Fibroblast of villous mesenchyme (primary cell): ENCODE data around the gene GSTO2. TPM values are rescaled to one million over a fixed set of nuclear protein-coding genes. Genes with fewer than 3 reads are reported as not detected.
"Not testable (repeated sequence)": the region's sequence is repeated elsewhere in the genome, so short reads cannot be mapped to it uniquely, and the experiment has no call there.

Experiments
- DNase-seq: peaks from one replicate; pipeline ENCODE4 v3.0.0-alpha.2; 2010; ENCODE audit warnings: low read depth
- H3K4me3 ChIP-seq: 2 replicates; pipeline ENCODE4 v1.5.1; 2011; ENCODE audit warnings: low read depth, mild to moderate bottlenecking, low read length
- CTCF ChIP-seq: IDR thresholded peaks from 2 replicates; pipeline ENCODE4 v1.5.1; 2012; ENCODE audit warnings: low read depth, mild to moderate bottlenecking, low read length; ENCODE audit not compliant: insufficient read depth
- total RNA-seq: library from RNA; depleted of rRNA; stranded (reverse); fragments of >200 nt; gene quantifications from 2 replicates; pipeline ENCODE4 v1.2.3, GENCODE V29; 2012

The GSTO2 gene
- total RNA-seq, 1 donor, result 2.2 TPM

- no peak for DNase-seq
- no peak overlapping the region for H3K4me3 ChIP-seq
- TF ChIP-seq CTCF, result no peak
Observed at GRCh38 chr10:104233817-104234216, 35.2 kb upstream of the GSTO2 start.

- TF ChIP-seq CTCF, result no peak
- H3K4me3 ChIP-seq, result no peak overlapping the region
- DNase-seq, result no peak
Observed at GRCh38 chr10:104234934-104235333, 34.0 kb upstream of the GSTO2 start.

GRCh38 chr10:104235801-104236200, 33.2 kb upstream of the GSTO2 start:
- DNase-seq, result no peak
- no peak for TF ChIP-seq CTCF
- H3K4me3 ChIP-seq, result no peak overlapping the region

GRCh38 chr10:104240078-104240477, 28.9 kb upstream of the GSTO2 start:
- TF ChIP-seq CTCF, result no peak
- H3K4me3 ChIP-seq, result no peak overlapping the region
- DNase-seq, result no peak

GRCh38 chr10:104242545-104242944, 26.4 kb upstream of the GSTO2 start:
- DNase-seq, result no peak
- no peak overlapping the region for H3K4me3 ChIP-seq
- no peak for TF ChIP-seq CTCF

- DNase-seq, result not testable (repeated sequence)
Observed at GRCh38 chr10:104243009-104243408, 26.0 kb upstream of the GSTO2 start.

GRCh38 chr10:104243512-104243911, 25.5 kb upstream of the GSTO2 start:
- no peak for TF ChIP-seq CTCF
- no peak overlapping the region for H3K4me3 ChIP-seq
- DNase-seq, result no peak

More at GRCh38 chr10:104243009-104243408, 26.0 kb upstream of the GSTO2 start:
- not testable (repeated sequence) for H3K4me3 ChIP-seq

- TF ChIP-seq CTCF, result no peak
- no peak overlapping the region for H3K4me3 ChIP-seq
- DNase-seq, result no peak
Observed at GRCh38 chr10:104245066-104245632, 23.8 kb upstream of the GSTO2 start.
